GM21825 (cell line): Measurements from ENCODE around the gene TXNDC2.

Source experiments
- ATAC-seq: cut with Tn5 transposase; IDR thresholded peaks from one replicate; pipeline ENCODE4 v1.9.1; 2021; ENCODE audit warnings: mild to moderate bottlenecking, moderate library complexity; ENCODE audit not compliant: unreplicated experiment

The TXNDC2 gene

GRCh38 chr18:9930299-9930884, 44.6 kb downstream of the TXNDC2 start:
- ATAC-seq = no peak

- ATAC-seq = no peak
Measured at GRCh38 chr18:9931146-9931545, 45.4 kb downstream of the TXNDC2 start.

GRCh38 chr18:9931678-9932077, 45.9 kb downstream of the TXNDC2 start:
- no peak for ATAC-seq

GRCh38 chr18:9933865-9934264, 48.1 kb downstream of the TXNDC2 start:
- no peak for ATAC-seq

GRCh38 chr18:9934274-9934673, 48.5 kb downstream of the TXNDC2 start:
- no peak for ATAC-seq
